Muscle of back (tissue), 11 donors: ENCODE measurements around the gene LRRC8A. TPM values are rescaled to one million over a fixed set of nuclear protein-coding genes. Genes with fewer than 3 reads are reported as not detected.
A peak's percentile ranks its signal among the peaks of the same experiment; 100 is the strongest.

Experiments
- DNase-seq, 3 donors: peaks; one replicate each; pipeline versions ENCODE4 v3.0.0 to v3.0.0-alpha.2; 2013
- polyA plus RNA-seq, 10 donors: library from polyadenylated mRNA; unstranded; fragments of 120-200 nt; gene quantifications; one replicate each; pipeline ENCODE4 v1.2.1, GENCODE V29; 2013; ENCODE audit not compliant: insufficient read length in 10 of 10

Gene LRRC8A
- polyA plus RNA-seq, 10 donors = 15.8 to 24.1 (median 20.4) TPM

GRCh38 chr9:128899566-128900322, 17.8 kb downstream of the LRRC8A start:
- DNase-seq = no peak

- DNase-seq = no peak
Measured at GRCh38 chr9:128901379-128901778, 19.4 kb downstream of the LRRC8A start.

- DNase-seq = no peak
Measured at GRCh38 chr9:128901822-128902221, 19.9 kb downstream of the LRRC8A start.

- no peak for DNase-seq
Measured at GRCh38 chr9:128902351-128903078, 20.6 kb downstream of the LRRC8A start.

- DNase-seq = no peak
Measured at GRCh38 chr9:128903079-128903461, 21.1 kb downstream of the LRRC8A start.

- DNase-seq = no peak
Measured at GRCh38 chr9:128903871-128904620, 22.1 kb downstream of the LRRC8A start.

GRCh38 chr9:128905964-128906363, 24.0 kb downstream of the LRRC8A start:
- DNase-seq = no peak

GRCh38 chr9:128906741-128907140, 24.8 kb downstream of the LRRC8A start:
- DNase-seq = no peak

GRCh38 chr9:128908372-128908771, 26.4 kb downstream of the LRRC8A start:
- DNase-seq = no peak

GRCh38 chr9:128909859-128910258, 27.9 kb downstream of the LRRC8A start:
- no peak for DNase-seq

- no peak for DNase-seq
Measured at GRCh38 chr9:128910906-128911305, 29.0 kb downstream of the LRRC8A start.

- DNase-seq = peak; percentile 38 to 80 (median 73)
Measured at GRCh38 chr9:128911529-128912035, 29.6 kb downstream of the LRRC8A start.

GRCh38 chr9:128912270-128912853, 30.4 kb downstream of the LRRC8A start:
- peak in 1 of 3 donors; percentile 74 for DNase-seq

GRCh38 chr9:128913048-128913900, 31.3 kb downstream of the LRRC8A start:
- DNase-seq = no peak

GRCh38 chr9:128913995-128914772, 32.3 kb downstream of the LRRC8A start:
- DNase-seq = no peak

GRCh38 chr9:128916204-128916603, 34.3 kb downstream of the LRRC8A start:
- peak in 1 of 3 donors; percentile 46 for DNase-seq

GRCh38 chr9:128916745-128917144, 34.8 kb downstream of the LRRC8A start:
- no peak for DNase-seq

GRCh38 chr9:128917151-128917849, 35.4 kb downstream of the LRRC8A start:
- DNase-seq = peak; percentile 77 to 92 (median 80)

- no peak for DNase-seq
Measured at GRCh38 chr9:128918921-128919320, 37.0 kb downstream of the LRRC8A start.
